Esophagus squamous epithelium (tissue), 5 donors: Measurements from ENCODE around the gene GXYLT1. TPM values are rescaled to one million over a fixed set of nuclear protein-coding genes. Genes with fewer than 3 reads are reported as not detected.

Experiments used
- DNase-seq: peaks from one replicate; lab custom pipeline; 2025; lab: John Stamatoyannopoulos, UW
- H3K27ac ChIP-seq, 4 donors: fragments of 200-600 bp; sonication (generic); one replicate each; pipeline ENCODE4 v1.5.1; 2016 to 2019; ENCODE audit warnings: mild to moderate bottlenecking in 1 of 4
- H3K27me3 ChIP-seq, 4 donors: fragments of 200-600 bp; sonication (generic); 1 replicate in 3 of 4; 2 replicates in 1 of 4; pipeline versions ENCODE4 v1.5.1 to v1.6.0; 2017 to 2021; ENCODE audit warnings: antibody characterized with exemption in 1 of 4
- H3K36me3 ChIP-seq, 3 donors: fragments of 200-600 bp; sonication (generic); one replicate each; pipeline ENCODE4 v1.5.1; 2016 to 2019
- H3K4me1 ChIP-seq, 3 donors: fragments of 200-600 bp; sonication (generic); one replicate each; pipeline ENCODE4 v1.5.1; 2017 to 2019
- H3K4me3 ChIP-seq, 4 donors: fragments of 200-600 bp; sonication (generic); 1 replicate in 3 of 4; 2 replicates in 1 of 4; pipeline ENCODE4 v1.5.1; 2016 to 2019; ENCODE audit warnings: mild to moderate bottlenecking in 2 of 4, moderate library complexity in 1 of 4
- H3K9me3 ChIP-seq, 3 donors: fragments of 200-600 bp; sonication (generic); one replicate each; pipeline ENCODE4 v1.5.1; 2016 to 2019
- POLR2A ChIP-seq, 4 donors: fragments of 450-650 bp; IDR thresholded peaks; one replicate each; pipeline ENCODE4 v1.6.1; 2017; ENCODE audit warnings: antibody characterized with exemption in 4 of 4, mild to moderate bottlenecking in 4 of 4, moderate library complexity in 3 of 4
- WGBS, 2 donors: methylation state at CpG; one replicate each; pipeline ENCODE4 v1.1.5; 2018; 5-methylcytosine and 5-hydroxymethylcytosine counted together
- intact Hi-C: fragments of 100-400 bp; cut with DNase I; formaldehyde crosslinking; loops from one replicate; pipeline ENCODE4 v1.15.0; 2022
- total RNA-seq, 4 donors: library from RNA; depleted of rRNA; stranded (reverse); fragments of >200 nt; gene quantifications; one replicate each; pipeline ENCODE4 v1.1.0, GENCODE V29; 2016
- TF ChIP-seq, protein P1 (sequence below), 6 experiments: fragments of 450-650 bp in 4 of 6; fragments of 200-600 bp in 2 of 6; sonication (generic) in 2 of 6; IDR thresholded peaks; one replicate each; pipeline ENCODE4 v1.5.1; 2016 to 2019; ENCODE audit warnings: antibody characterized with exemption in 6 of 6, mild to moderate bottlenecking in 4 of 6, moderate library complexity in 4 of 6
- donor health status: DM: yes; HTN: yes; CAD: no.

Gene GXYLT1
- total RNA-seq, 4 donors from 2014 or later = 6.8 to 14.1 (median 7.4) TPM

DNA sequence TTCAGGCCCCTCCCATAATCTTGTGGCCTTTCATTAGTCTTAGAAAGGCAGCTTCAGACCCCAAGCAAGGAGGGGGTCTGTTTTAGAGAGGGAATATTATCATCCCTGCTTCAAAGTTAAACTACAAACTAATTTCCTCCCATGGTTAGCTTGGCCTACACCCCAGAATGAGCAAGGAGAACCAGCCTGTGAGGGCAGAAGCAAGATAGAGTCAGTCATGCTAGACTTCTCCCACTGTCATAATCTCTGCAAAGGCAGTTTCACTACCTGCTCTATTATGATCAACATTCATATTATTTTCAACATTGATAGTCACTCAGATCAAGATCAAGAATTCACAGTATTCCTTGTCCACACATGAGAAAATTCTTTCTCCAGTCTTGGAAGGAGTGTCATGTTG lies 105.1 kb downstream of the GXYLT1 start:
- intact Hi-C loops = no loop called here
- Histone ChIP-seq H3K4me1 (no peaks in the 10 kb centered on the region), H3K27me3 (no peaks in the 10 kb centered on the region), H3K9me3 (no peaks in the 10 kb centered on the region), H3K27ac (no peak overlapping the region), H3K4me3 (no peak overlapping the region), H3K36me3 (no peaks in the 10 kb centered on the region)
- no peak for DNase-seq
- TF ChIP-seq, protein P1, sequence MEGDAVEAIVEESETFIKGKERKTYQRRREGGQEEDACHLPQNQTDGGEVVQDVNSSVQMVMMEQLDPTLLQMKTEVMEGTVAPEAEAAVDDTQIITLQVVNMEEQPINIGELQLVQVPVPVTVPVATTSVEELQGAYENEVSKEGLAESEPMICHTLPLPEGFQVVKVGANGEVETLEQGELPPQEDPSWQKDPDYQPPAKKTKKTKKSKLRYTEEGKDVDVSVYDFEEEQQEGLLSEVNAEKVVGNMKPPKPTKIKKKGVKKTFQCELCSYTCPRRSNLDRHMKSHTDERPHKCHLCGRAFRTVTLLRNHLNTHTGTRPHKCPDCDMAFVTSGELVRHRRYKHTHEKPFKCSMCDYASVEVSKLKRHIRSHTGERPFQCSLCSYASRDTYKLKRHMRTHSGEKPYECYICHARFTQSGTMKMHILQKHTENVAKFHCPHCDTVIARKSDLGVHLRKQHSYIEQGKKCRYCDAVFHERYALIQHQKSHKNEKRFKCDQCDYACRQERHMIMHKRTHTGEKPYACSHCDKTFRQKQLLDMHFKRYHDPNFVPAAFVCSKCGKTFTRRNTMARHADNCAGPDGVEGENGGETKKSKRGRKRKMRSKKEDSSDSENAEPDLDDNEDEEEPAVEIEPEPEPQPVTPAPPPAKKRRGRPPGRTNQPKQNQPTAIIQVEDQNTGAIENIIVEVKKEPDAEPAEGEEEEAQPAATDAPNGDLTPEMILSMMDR (IDR thresholded peaks at IDR 0.05) = no peak
- no peak for TF ChIP-seq POLR2A (IDR thresholded peaks at IDR 0.05)

DNA sequence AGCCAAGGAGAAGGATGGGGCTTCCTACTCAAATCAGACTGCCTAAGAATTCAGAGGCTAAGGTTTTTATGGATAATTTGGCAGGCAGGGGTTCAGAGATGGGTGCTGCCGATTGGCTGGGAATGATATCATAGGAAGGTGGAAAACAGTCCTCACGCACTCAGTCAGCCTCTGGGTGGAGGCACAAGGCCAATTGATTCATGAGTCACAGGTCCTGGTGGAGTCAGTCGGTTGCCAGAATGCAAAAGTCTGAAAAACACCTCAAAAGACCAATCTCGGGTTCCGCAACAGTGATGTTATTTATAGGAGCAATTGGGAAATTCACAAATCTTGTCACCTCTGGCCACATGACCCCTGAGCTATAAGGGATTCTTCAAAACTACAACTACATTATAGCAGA lies 105.5 kb downstream of the GXYLT1 start:
- Histone ChIP-seq H3K27ac (no peak overlapping the region), H3K36me3 (no peaks in the 10 kb centered on the region), H3K9me3 (no peaks in the 10 kb centered on the region), H3K4me3 (no peak overlapping the region), H3K27me3 (no peaks in the 10 kb centered on the region), H3K4me1 (no peaks in the 10 kb centered on the region)
- DNase-seq = no peak
- TF ChIP-seq POLR2A (IDR thresholded peaks at IDR 0.05) = no peak
- TF ChIP-seq, protein P1 (IDR thresholded peaks at IDR 0.05) = no peak
- WGBS, 2 donors = 49 to 59% methylated on average over 5 of the region's 5 CpGs
- intact Hi-C loops = no loop called here

DNA sequence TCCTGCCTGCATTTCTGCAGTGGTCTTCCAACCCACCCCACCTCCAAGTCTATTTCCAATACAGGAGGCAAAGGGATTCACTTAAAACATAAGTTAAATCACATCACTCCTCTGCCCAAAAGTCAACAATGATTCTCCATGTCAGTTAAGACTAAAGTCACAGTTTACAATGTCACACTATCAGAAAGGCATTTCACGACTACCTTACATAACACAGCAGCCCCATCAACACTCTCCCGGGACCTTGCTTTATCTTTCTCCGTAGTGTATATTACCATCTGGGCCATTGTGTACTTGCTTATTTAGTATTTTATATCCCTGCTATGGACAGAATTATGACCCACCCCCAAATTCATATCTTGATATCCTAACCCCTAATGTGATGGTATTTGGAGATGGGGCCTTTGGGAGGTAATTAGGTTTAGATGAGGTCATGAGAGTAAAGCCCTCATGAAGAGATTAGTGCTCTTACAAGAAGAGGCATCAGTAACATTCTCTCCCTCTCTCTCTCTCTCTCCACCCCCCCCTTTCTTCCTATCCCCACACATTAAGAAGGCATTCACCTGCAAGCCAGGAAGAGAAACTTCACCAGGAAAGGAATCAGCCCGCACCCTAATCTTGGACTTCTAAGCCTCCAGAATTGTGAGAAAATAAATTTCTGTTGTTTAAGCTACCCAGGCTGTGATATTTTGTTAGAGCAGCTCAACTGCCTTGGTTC lies 112.7 kb downstream of the GXYLT1 start:
- Histone ChIP-seq H3K27me3 (no peaks in the 10 kb centered on the region), H3K4me3 (no peak overlapping the region), H3K36me3 (no peaks in the 10 kb centered on the region), H3K9me3 (no peaks in the 10 kb centered on the region), H3K4me1 (no peaks in the 10 kb centered on the region), H3K27ac (no peak overlapping the region)
- no peak for DNase-seq
- intact Hi-C loops = no loop called here
- 70 to 76% methylated on average over 4 of the region's 4 CpGs for WGBS, 2 donors
- TF ChIP-seq, protein P1 (IDR thresholded peaks at IDR 0.05) = no peak
- TF ChIP-seq POLR2A (IDR thresholded peaks at IDR 0.05) = no peak

Other genes with a start within 250 kb of the GXYLT1 start
- 10 to 100 TPM in 3 of 4 donors, 1 to 10 TPM in 1; 4.9 to 25.2 (median 12.4) TPM for gene YAF2, start 93.4 kb upstream of the GXYLT1 start, total RNA-seq
- gene ZCRB1, start 181.2 kb upstream of the GXYLT1 start, total RNA-seq = 10 to 100 TPM in 3 of 4 donors, 1 to 10 TPM in 1; 7.7 to 22.5 (median 17.8) TPM
- gene PPHLN1, start 181.3 kb upstream of the GXYLT1 start, total RNA-seq = 10 to 100 TPM; 31.2 to 59.1 (median 40.0) TPM